BE2C (cell line): ENCODE measurements around the gene RPAP3.

Source experiments
- DNase-seq: peaks from one replicate; pipeline ENCODE4 v3.0.0-alpha.2; 2020
- H3K27me3 ChIP-seq: fragments of 250-450 bp; sonication (Bioruptor Pico); 2 replicates; pipeline ENCODE4 v1.5.1; 2020; ENCODE audit warnings: mild to moderate bottlenecking
- H3K36me3 ChIP-seq: fragments of 250-450 bp; sonication (Bioruptor Pico); 2 replicates; pipeline ENCODE4 v1.5.1; 2020; ENCODE audit warnings: mild to moderate bottlenecking
- H3K4me1 ChIP-seq: fragments of 250-450 bp; sonication (Bioruptor Pico); 2 replicates; pipeline ENCODE4 v1.5.1; 2020
- H3K4me3 ChIP-seq: 2 replicates; pipeline ENCODE4 v1.5.1; 2011; ENCODE audit warnings: low read depth, low read length
- H3K9me3 ChIP-seq: fragments of 250-450 bp; sonication (Bioruptor Pico); 2 replicates; pipeline ENCODE4 v1.5.1; 2020
- CTCF ChIP-seq: IDR thresholded peaks from 2 replicates; pipeline ENCODE4 v1.5.1; 2012; ENCODE audit warnings: mild to moderate bottlenecking, low read depth, low read length

RPAP3 gene

GRCh38 chr12:47729233-47729632 is 23.4 kb upstream of the RPAP3 start:
- no peak overlapping the region for H3K4me3 ChIP-seq
- H3K27me3 ChIP-seq, result no peaks in the 10 kb centered on the region
- no peak for TF ChIP-seq CTCF
- no peaks in the 10 kb centered on the region for H3K36me3 ChIP-seq
- DNase-seq, result no peak
- H3K9me3 ChIP-seq, result no peaks in the 10 kb centered on the region
- no peaks in the 10 kb centered on the region for H3K4me1 ChIP-seq

GRCh38 chr12:47725893-47726292 is 20.1 kb upstream of the RPAP3 start:
- Histone ChIP-seq H3K4me3 (no peak overlapping the region), H3K4me1 (no peaks in the 10 kb centered on the region), H3K36me3 (no peaks in the 10 kb centered on the region), H3K27me3 (no peaks in the 10 kb centered on the region), H3K9me3 (no peaks in the 10 kb centered on the region)
- TF ChIP-seq CTCF, result no peak
- no peak for DNase-seq

- no peak within 1 kb of the TSS for H3K4me3 ChIP-seq
- TF ChIP-seq CTCF, result no peak
- no peaks in the 10 kb centered on the region for H3K36me3 ChIP-seq
Measured at GRCh38 chr12:47725091-47725772, 19.4 kb upstream of the RPAP3 start, which contains the start of gene ENDOU. TSS of gene ENDOU (minus strand) at chr12:47725490. CDS start at chr12:47725413, 77 bp downstream.

GRCh38 chr12:47722941-47723631 is 17.3 kb upstream of the RPAP3 start:
- H3K4me1 ChIP-seq, result no peaks in the 10 kb centered on the region; the same call in 1 of the 2 replicates
- H3K9me3 ChIP-seq, result no peaks in the 10 kb centered on the region
- TF ChIP-seq CTCF, result no peak
- no peaks in the 10 kb centered on the region for H3K27me3 ChIP-seq
- no peak for DNase-seq
- H3K4me3 ChIP-seq, result no peak overlapping the region
- H3K36me3 ChIP-seq, result no peaks in the 10 kb centered on the region

More at GRCh38 chr12:47725091-47725772, 19.4 kb upstream of the RPAP3 start, which contains the start of gene ENDOU:
- H3K9me3 ChIP-seq, result no peaks in the 10 kb centered on the region
- DNase-seq, result no peak
- no peaks in the 10 kb centered on the region for H3K4me1 ChIP-seq
- H3K27me3 ChIP-seq, result no peaks in the 10 kb centered on the region

GRCh38 chr12:47722136-47722834 is 16.5 kb upstream of the RPAP3 start:
- H3K27me3 ChIP-seq, result no peaks in the 10 kb centered on the region
- no peak for DNase-seq
- H3K4me1 ChIP-seq, result peaks cover 4% of the 10 kb centered on the region
- H3K4me3 ChIP-seq, result no peak overlapping the region
- TF ChIP-seq CTCF, result no peak
- H3K36me3 ChIP-seq, result no peaks in the 10 kb centered on the region
- no peaks in the 10 kb centered on the region for H3K9me3 ChIP-seq
